ENCODE results near the gene CKLF. TPM values are rescaled to one million over a fixed set of nuclear protein-coding genes. Genes with fewer than 3 reads are reported as not detected.

CKLF gene
- total and polyA plus RNA-seq, 2 donors (not counting 1 experiment from before 2014, with no cell fraction given): 30.4 to 53.6 TPM

DNA sequence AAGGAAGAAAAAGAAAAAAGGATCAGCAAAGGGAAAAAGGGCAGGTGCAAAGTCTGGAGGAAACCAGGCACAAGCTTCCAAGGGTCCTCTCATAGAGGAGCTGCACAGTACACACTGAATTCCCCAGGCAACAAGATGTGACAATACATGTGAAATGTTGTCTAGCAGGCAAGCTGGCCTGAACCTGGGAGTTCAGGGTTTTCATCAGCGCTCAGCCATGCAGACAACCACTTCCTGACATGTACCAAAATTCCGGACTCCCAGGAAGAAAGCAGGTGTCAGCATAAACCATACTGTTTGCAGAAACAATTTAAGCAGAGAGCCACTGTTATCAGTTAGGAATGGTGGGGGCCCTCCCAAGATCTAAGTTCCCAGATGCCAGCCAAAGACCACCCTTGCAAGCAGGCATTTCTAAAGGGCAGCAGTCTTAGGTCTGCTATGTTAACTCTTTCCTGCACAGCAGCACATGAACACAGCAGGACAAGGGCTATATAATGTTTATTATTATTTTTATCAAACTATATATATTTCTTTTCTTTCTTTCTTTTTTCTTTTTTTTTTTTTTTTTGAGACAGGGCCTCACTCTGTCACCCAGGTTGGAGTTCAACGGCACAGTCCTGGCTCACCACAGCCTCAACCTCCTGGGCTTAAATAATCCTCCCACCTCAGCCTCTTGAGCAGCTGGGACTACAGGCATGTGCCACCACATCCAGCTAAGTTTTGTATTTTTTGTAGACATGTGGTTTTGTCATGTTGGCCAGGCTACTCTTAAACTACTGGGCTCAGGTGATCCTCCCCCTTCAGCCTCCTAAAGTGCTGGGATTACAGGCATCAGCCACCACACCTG is 12.5 kb upstream of the CKLF start:
- H3K27me3 ChIP-seq (replicated peaks in 1 of 4; ENCODE audit: control extremely low read depth in 1 of 4, control insufficient read depth in 3 of 4, insufficient read depth in 4 of 4, low read length in 3 of 4): no peaks in the 10 kb centered on the region
- H3K27me3 Mint-ChIP-seq: no peaks in the 10 kb centered on the region
- DNase-seq (peak; percentile 62), ATAC-seq (ENCODE audit: low read depth) (peak; percentile 80)
- H3K27ac Mint-ChIP-seq: peak overlapping the region; percentile 60
- H4K20me1 ChIP-seq (ENCODE audit: control insufficient read depth, insufficient read depth, low read length, poor library complexity, severe bottlenecking): no peaks in the 10 kb centered on the region
- peaks cover 38 to 43% of the 10 kb centered on the region in 2 donors for H3K4me1 ChIP-seq (ENCODE audit: control insufficient read depth in 2 of 2, insufficient read depth in 2 of 2, low read length in 2 of 2)
- no peaks in the 10 kb centered on the region for H3K36me3 ChIP-seq (replicated peaks in 1 of 2; ENCODE audit: control extremely low read depth in 1 of 2, control insufficient read depth in 1 of 2, extremely low read depth in 1 of 2, insufficient read depth in 2 of 2, low read length in 1 of 2)
- WGBS (ENCODE audit: insufficient coverage): no CpG with 5 or more reads among the region's 3 CpGs
- peaks cover 58% of the 10 kb centered on the region for H3K4me1 Mint-ChIP-seq
- intact Hi-C loops (cut with micrococcal nuclease): loop anchor here (1.0 kb wide), 2 partner anchors 9 to 15 kb away; no protein-coding TSS in a partner anchor
- TF ChIP-seq, protein P1, sequence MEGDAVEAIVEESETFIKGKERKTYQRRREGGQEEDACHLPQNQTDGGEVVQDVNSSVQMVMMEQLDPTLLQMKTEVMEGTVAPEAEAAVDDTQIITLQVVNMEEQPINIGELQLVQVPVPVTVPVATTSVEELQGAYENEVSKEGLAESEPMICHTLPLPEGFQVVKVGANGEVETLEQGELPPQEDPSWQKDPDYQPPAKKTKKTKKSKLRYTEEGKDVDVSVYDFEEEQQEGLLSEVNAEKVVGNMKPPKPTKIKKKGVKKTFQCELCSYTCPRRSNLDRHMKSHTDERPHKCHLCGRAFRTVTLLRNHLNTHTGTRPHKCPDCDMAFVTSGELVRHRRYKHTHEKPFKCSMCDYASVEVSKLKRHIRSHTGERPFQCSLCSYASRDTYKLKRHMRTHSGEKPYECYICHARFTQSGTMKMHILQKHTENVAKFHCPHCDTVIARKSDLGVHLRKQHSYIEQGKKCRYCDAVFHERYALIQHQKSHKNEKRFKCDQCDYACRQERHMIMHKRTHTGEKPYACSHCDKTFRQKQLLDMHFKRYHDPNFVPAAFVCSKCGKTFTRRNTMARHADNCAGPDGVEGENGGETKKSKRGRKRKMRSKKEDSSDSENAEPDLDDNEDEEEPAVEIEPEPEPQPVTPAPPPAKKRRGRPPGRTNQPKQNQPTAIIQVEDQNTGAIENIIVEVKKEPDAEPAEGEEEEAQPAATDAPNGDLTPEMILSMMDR (IDR thresholded peaks at IDR 0.05): no peak
- TF ChIP-seq EZH2 (IDR thresholded peaks at IDR 0.05; ENCODE audit: borderline replicate concordance, insufficient read depth, low read depth, low read length, poor library complexity, severe bottlenecking): no peak
- POLR2A ChIA-PET: interaction anchor here (0.7 to 1.5 kb wide), 3 partner anchors 9 to 1874 kb away, joined by 3 to 6 read pairs (median 4); no protein-coding TSS in a partner anchor
- peak overlapping the region; percentile 62 for H3K4me3 Mint-ChIP-seq
- H3K9me3 ChIP-seq (ENCODE audit: control extremely low read depth in 1 of 3, control insufficient read depth in 2 of 3, insufficient read depth in 1 of 3, low read length in 2 of 3): no peaks in the 10 kb centered on the region
- CTCF ChIA-PET: interaction anchor here (0.9 to 1.4 kb wide), 4 partner anchors 8 to 55 kb away, joined by 3 to 6 read pairs (median 4); no protein-coding TSS in a partner anchor
- no peak overlapping the region for H3K27ac ChIP-seq (ENCODE audit: low read length in 2 of 2)
- peak overlapping the region; percentile 55 for H3K4me2 ChIP-seq (replicated peaks; ENCODE audit: low read depth, low read length, poor library complexity, severe bottlenecking)
- peak overlapping the region in 3 of 5 experiments; percentile 2 to 19 (median 2) for H3K4me3 ChIP-seq (ENCODE audit: control extremely low read depth in 1 of 5, extremely low read depth in 1 of 5, insufficient read depth in 1 of 5, low read depth in 2 of 5, low read length in 4 of 5)
- H3K9me3 Mint-ChIP-seq (ENCODE audit: insufficient read depth): no peaks in the 10 kb centered on the region
- no peaks in the 10 kb centered on the region for H3K79me2 ChIP-seq (ENCODE audit: control insufficient read depth, insufficient read depth, low read length)
- H3K9ac ChIP-seq (ENCODE audit: low read length): no peak overlapping the region
- H2AFZ ChIP-seq (ENCODE audit: insufficient read depth, low read depth, low read length, poor library complexity, severe bottlenecking): no peak overlapping the region
